ENCODE data around the gene KCNIP4. TPM values are rescaled to one million over a fixed set of nuclear protein-coding genes. Genes with fewer than 3 reads are reported as not detected.

The KCNIP4 gene
- total and polyA plus RNA-seq, 2 experiments from 2014 or later, result 0.14 to 0.63 TPM

DNA sequence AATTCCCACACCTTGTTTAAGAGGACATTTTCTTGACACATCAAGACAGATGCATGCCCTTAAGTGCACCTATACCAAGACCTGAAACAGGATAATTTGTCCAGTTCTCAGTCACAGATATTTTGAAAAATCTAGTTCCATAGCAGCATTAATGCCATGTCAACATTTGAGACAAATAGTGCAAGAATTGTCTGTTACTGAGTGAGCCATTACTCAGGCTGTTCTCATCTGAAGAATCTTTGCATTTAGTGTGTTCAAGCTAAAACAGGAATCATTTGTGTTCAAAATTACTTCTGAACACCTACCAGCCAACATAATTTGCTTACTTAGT, 354.9 kb downstream of the KCNIP4 start (continued):
- TF ChIP-seq, protein P1, sequence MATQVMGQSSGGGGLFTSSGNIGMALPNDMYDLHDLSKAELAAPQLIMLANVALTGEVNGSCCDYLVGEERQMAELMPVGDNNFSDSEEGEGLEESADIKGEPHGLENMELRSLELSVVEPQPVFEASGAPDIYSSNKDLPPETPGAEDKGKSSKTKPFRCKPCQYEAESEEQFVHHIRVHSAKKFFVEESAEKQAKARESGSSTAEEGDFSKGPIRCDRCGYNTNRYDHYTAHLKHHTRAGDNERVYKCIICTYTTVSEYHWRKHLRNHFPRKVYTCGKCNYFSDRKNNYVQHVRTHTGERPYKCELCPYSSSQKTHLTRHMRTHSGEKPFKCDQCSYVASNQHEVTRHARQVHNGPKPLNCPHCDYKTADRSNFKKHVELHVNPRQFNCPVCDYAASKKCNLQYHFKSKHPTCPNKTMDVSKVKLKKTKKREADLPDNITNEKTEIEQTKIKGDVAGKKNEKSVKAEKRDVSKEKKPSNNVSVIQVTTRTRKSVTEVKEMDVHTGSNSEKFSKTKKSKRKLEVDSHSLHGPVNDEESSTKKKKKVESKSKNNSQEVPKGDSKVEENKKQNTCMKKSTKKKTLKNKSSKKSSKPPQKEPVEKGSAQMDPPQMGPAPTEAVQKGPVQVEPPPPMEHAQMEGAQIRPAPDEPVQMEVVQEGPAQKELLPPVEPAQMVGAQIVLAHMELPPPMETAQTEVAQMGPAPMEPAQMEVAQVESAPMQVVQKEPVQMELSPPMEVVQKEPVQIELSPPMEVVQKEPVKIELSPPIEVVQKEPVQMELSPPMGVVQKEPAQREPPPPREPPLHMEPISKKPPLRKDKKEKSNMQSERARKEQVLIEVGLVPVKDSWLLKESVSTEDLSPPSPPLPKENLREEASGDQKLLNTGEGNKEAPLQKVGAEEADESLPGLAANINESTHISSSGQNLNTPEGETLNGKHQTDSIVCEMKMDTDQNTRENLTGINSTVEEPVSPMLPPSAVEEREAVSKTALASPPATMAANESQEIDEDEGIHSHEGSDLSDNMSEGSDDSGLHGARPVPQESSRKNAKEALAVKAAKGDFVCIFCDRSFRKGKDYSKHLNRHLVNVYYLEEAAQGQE (IDR thresholded peaks at IDR 0.05; ENCODE audit: unreplicated experiment), result no peak
- TF ChIP-seq ZNF331 (CRISPR knock-in tag; IDR thresholded peaks at IDR 0.05; ENCODE audit: low read depth) (no peak), ZNF114 (CRISPR knock-in tag; IDR thresholded peaks at IDR 0.05) (no peak), NANOG (IDR thresholded peaks at IDR 0.05; ENCODE audit: borderline replicate concordance) (no peak)

DNA sequence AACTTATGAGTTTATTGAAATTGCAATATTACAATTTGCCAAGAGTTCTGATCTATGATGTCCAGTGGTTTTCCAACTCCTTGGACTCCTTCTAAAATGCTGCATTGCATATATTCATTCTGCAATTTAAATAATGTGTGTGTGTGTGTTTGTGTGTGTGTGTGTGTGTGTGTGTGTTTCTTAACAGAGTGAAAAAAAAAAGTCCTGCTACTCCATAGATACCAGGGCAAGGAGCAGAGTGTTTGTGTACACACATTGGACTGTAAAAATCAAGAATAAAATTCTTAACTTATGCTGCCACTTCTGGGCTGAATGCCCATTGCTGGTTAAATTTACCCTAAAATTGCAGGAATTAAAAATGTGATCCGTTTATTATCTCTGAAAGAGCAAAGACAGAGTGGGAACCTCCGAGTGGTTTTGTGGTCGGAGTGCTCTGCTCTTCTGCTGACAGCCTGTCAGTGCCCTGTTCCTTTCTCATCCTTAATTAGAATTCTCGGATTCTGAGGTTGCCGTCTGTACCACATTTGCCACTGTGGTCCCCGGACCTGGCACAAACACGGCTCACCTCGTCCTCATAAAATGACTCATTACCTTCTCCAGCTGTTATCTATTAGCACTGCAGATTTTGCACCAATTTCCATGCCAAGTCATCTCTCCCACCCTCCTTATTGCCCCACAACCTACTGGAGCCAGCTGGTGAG, 355.5 kb downstream of the KCNIP4 start:
- Histone ChIP-seq H3K4me2 (no peak overlapping the region), H2AFZ (no peak overlapping the region), H3K27me3 (ENCODE audit: insufficient read depth) (no peaks in the 10 kb centered on the region), H3F3A (replicated peaks; ENCODE audit: low read depth) (no peaks in the 10 kb centered on the region), H3K27ac (ENCODE audit: low read depth) (no peak overlapping the region), H4K20me1 (replicated peaks; ENCODE audit: insufficient read depth) (no peaks in the 10 kb centered on the region), H3K36me3 (ENCODE audit: insufficient read depth) (no peaks in the 10 kb centered on the region), H3K9me2 (ENCODE audit: insufficient read depth) (no peaks in the 10 kb centered on the region), H3K4me1 (ENCODE audit: insufficient read depth) (peaks cover 7% of the 10 kb centered on the region), H3K79me2 (replicated peaks; ENCODE audit: insufficient read depth) (no peaks in the 10 kb centered on the region), H3K4me3 (no peak overlapping the region)
- no peak overlapping the region for H3K4me3 Mint-ChIP-seq
- H3K36me3 Mint-ChIP-seq (ENCODE audit: low read depth), result peaks cover 4% of the 10 kb centered on the region; the same call in 1 of the 3 replicates
- peaks cover 19% of the 10 kb centered on the region for H3K4me1 Mint-ChIP-seq
- DNase-seq (ENCODE audit: low spot score), result no peak
- ATAC-seq, result no peak
- H3K27ac Mint-ChIP-seq, result no peak overlapping the region; the same call in 1 of the 2 replicates
- H3K9me3 Mint-ChIP-seq, result no peaks in the 10 kb centered on the region; the same call in 1 of the 3 replicates
- peaks cover 2% of the 10 kb centered on the region for H3K27me3 Mint-ChIP-seq (ENCODE audit: insufficient read depth, low read depth, poor library complexity)
- TF ChIP-seq, protein P2, sequence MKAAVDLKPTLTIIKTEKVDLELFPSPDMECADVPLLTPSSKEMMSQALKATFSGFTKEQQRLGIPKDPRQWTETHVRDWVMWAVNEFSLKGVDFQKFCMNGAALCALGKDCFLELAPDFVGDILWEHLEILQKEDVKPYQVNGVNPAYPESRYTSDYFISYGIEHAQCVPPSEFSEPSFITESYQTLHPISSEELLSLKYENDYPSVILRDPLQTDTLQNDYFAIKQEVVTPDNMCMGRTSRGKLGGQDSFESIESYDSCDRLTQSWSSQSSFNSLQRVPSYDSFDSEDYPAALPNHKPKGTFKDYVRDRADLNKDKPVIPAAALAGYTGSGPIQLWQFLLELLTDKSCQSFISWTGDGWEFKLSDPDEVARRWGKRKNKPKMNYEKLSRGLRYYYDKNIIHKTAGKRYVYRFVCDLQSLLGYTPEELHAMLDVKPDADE (IDR thresholded peaks at IDR 0.05), result no peak
- TF ChIP-seq, protein P3, sequence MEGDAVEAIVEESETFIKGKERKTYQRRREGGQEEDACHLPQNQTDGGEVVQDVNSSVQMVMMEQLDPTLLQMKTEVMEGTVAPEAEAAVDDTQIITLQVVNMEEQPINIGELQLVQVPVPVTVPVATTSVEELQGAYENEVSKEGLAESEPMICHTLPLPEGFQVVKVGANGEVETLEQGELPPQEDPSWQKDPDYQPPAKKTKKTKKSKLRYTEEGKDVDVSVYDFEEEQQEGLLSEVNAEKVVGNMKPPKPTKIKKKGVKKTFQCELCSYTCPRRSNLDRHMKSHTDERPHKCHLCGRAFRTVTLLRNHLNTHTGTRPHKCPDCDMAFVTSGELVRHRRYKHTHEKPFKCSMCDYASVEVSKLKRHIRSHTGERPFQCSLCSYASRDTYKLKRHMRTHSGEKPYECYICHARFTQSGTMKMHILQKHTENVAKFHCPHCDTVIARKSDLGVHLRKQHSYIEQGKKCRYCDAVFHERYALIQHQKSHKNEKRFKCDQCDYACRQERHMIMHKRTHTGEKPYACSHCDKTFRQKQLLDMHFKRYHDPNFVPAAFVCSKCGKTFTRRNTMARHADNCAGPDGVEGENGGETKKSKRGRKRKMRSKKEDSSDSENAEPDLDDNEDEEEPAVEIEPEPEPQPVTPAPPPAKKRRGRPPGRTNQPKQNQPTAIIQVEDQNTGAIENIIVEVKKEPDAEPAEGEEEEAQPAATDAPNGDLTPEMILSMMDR (conservative IDR thresholded peaks at IDR 0.05; ENCODE audit: low read depth in 2 of 2), result no peak
- TF ChIP-seq, protein P4, sequence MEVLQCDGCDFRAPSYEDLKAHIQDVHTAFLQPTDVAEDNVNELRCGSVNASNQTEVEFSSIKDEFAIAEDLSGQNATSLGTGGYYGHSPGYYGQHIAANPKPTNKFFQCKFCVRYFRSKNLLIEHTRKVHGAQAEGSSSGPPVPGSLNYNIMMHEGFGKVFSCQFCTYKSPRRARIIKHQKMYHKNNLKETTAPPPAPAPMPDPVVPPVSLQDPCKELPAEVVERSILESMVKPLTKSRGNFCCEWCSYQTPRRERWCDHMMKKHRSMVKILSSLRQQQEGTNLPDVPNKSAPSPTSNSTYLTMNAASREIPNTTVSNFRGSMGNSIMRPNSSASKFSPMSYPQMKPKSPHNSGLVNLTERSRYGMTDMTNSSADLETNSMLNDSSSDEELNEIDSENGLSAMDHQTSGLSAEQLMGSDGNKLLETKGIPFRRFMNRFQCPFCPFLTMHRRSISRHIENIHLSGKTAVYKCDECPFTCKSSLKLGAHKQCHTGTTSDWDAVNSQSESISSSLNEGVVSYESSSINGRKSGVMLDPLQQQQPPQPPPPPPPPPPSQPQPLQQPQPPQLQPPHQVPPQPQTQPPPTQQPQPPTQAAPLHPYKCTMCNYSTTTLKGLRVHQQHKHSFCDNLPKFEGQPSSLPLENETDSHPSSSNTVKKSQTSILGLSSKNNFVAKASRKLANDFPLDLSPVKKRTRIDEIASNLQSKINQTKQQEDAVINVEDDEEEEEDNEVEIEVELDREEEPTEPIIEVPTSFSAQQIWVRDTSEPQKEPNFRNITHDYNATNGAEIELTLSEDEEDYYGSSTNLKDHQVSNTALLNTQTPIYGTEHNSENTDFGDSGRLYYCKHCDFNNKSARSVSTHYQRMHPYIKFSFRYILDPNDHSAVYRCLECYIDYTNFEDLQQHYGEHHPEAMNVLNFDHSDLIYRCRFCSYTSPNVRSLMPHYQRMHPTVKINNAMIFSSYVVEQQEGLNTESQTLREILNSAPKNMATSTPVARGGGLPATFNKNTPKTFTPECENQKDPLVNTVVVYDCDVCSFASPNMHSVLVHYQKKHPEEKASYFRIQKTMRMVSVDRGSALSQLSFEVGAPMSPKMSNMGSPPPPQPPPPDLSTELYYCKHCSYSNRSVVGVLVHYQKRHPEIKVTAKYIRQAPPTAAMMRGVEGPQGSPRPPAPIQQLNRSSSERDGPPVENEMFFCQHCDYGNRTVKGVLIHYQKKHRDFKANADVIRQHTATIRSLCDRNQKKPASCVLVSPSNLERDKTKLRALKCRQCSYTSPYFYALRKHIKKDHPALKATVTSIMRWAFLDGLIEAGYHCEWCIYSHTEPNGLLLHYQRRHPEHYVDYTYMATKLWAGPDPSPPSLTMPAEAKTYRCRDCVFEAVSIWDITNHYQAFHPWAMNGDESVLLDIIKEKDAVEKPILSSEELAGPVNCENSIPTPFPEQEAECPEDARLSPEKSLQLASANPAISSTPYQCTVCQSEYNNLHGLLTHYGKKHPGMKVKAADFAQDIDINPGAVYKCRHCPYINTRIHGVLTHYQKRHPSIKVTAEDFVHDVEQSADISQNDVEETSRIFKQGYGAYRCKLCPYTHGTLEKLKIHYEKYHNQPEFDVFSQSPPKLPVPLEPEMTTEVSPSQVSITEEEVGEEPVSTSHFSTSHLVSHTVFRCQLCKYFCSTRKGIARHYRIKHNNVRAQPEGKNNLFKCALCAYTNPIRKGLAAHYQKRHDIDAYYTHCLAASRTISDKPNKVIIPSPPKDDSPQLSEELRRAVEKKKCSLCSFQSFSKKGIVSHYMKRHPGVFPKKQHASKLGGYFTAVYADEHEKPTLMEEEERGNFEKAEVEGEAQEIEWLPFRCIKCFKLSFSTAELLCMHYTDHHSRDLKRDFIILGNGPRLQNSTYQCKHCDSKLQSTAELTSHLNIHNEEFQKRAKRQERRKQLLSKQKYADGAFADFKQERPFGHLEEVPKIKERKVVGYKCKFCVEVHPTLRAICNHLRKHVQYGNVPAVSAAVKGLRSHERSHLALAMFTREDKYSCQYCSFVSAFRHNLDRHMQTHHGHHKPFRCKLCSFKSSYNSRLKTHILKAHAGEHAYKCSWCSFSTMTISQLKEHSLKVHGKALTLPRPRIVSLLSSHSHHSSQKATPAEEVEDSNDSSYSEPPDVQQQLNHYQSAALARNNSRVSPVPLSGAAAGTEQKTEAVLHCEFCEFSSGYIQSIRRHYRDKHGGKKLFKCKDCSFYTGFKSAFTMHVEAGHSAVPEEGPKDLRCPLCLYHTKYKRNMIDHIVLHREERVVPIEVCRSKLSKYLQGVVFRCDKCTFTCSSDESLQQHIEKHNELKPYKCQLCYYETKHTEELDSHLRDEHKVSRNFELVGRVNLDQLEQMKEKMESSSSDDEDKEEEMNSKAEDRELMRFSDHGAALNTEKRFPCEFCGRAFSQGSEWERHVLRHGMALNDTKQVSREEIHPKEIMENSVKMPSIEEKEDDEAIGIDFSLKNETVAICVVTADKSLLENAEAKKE (CRISPR knock-in tag; IDR thresholded peaks at IDR 0.05), result no peak
- TF ChIP-seq ZNF114 (CRISPR knock-in tag; IDR thresholded peaks at IDR 0.05) (no peak), CREB1 (CRISPR knock-in tag; IDR thresholded peaks at IDR 0.05; ENCODE audit: low read depth) (no peak), EZH2phosphoT487 (IDR thresholded peaks at IDR 0.05; ENCODE audit: unreplicated experiment) (no peak), NANOG (IDR thresholded peaks at IDR 0.05; ENCODE audit: borderline replicate concordance) (no peak)
